HG02970 (cell line): ENCODE results near the gene SASH1.
"Not testable (repeated sequence)": the region's sequence is repeated elsewhere in the genome, so short reads cannot be mapped to it uniquely, and the experiment has no call there.

Experiments used
- ATAC-seq: cut with Tn5 transposase; IDR thresholded peaks from one replicate; pipeline ENCODE4 v1.9.1; 2021; ENCODE audit warnings: mild to moderate bottlenecking, moderate library complexity, moderate number of reproducible peaks; ENCODE audit not compliant: unreplicated experiment, low FRiP score

SASH1 gene

GRCh38 chr6:148359228-148359627 lies 16.6 kb downstream of the SASH1 start:
- ATAC-seq: no peak

DNA sequence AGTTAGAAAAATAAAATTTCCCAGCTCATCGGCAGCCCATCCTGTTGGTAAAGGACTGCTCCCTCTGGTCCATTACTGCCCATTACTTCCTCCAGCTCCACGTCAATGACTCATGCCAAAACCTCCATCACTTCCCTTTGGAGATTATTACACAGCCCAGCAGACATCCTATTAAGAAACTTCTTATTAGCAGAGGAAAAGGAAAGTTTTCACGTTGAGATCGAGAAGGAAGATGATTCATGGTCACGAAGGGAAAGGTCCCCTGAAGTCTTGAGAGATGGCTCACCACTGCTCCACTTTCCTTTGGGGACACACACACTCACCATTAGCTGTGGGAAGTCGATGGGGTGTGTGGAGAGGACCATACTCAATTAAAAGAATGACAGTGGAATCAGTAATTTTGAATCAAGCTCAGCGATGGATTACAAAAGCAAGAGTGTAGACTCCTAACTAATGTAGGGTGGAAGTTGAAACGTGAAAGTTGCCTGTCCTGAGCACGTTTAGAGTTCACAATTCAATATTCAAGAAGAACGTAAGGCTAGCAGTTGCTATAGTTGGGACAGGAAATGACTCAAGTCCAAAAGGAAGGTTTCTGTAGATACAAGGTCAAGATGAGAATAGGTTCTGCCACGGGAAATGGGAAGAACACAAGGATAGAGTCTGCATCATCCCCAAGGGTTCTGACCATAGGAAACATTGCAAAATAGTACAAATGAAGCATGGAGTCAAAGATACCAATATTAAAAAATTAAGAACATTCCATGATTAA lies 21.6 kb downstream of the SASH1 start:
- no peak for ATAC-seq

- ATAC-seq: no peak
Observed at GRCh38 chr6:148365041-148365440, 22.4 kb downstream of the SASH1 start.

- no peak for ATAC-seq
Observed at GRCh38 chr6:148367411-148368024, 24.9 kb downstream of the SASH1 start.

DNA sequence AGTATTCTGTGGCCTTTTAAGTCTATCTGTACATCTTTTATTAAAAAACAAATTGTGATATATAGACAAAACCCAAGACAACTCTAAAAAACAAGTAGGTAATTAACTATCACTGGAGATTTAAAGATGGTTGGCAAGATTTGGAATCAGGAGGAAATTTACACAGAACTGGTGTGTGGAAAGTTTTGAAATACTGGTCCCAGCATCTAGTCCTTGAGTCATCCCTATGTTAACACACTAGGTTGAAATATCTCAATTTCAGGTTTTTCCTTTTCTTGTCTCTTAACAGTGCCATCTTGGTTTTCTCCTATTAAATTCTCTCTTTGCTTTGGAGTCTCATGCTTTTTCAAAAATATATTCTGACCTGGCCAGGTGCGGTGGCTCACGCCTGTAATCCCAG lies 27.5 kb downstream of the SASH1 start:
- no peak for ATAC-seq

GRCh38 chr6:148374040-148374774 lies 31.6 kb downstream of the SASH1 start:
- no peak for ATAC-seq

DNA sequence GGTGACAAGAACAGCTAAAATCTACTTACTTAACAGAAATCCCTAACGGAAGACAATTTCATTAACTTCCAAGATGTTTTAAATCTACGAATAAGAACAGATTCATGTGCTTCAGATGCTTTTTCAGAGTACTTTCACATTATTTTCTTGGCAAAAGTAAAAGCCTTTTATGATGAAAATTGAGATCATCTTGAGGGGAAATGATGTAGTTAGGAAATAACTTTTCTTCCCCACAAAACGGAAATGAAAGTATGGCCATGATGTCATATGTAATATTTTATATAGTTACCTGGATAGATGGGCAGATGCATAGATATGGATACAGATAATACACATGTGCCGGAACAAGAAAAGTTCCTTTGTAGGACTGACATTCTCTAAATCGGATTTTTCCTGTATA lies 32.8 kb downstream of the SASH1 start:
- ATAC-seq: no peak

GRCh38 chr6:148379481-148379880 lies 36.8 kb downstream of the SASH1 start:
- no peak for ATAC-seq

- no peak for ATAC-seq
Observed at GRCh38 chr6:148379966-148380713, 37.5 kb downstream of the SASH1 start.

DNA sequence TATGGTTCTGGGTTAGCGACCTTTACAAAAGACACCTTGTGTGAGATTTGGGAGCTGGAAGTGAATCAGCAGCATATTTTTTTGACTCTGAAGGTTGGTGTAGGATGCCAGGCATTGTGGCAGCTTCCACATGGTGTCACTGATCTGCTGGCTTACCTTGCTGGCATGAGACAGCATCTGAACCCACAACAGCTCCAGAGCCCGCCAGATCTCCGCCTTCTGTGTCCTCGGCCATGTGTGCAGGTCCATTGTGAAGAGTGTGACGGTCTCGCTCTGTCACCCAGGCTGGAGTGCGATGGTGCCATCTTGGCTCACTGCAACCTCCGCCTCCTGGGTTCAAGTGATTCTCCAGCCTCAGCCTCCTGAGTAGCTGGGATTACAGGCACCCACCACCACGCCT lies 39.4 kb downstream of the SASH1 start:
- not testable (repeated sequence) for ATAC-seq

DNA sequence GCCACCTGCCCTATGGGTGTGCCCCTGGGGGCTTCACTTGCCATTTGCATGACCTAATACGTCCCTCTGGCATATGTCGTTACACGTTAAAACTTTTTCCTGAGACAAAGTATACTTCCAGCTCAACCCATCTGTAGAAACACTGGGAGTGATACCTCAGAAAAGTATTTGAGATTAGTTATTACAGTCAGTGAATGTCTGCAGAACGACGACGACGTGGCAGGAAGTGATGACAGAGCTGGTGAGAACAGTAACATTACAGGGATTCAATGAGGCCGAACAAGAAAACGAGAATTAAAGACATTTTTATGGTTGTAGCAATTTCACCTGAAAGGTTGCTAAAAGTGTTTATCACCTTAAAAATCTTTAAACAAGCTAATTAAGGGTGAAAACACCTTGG lies 40.2 kb downstream of the SASH1 start:
- ATAC-seq: no peak

DNA sequence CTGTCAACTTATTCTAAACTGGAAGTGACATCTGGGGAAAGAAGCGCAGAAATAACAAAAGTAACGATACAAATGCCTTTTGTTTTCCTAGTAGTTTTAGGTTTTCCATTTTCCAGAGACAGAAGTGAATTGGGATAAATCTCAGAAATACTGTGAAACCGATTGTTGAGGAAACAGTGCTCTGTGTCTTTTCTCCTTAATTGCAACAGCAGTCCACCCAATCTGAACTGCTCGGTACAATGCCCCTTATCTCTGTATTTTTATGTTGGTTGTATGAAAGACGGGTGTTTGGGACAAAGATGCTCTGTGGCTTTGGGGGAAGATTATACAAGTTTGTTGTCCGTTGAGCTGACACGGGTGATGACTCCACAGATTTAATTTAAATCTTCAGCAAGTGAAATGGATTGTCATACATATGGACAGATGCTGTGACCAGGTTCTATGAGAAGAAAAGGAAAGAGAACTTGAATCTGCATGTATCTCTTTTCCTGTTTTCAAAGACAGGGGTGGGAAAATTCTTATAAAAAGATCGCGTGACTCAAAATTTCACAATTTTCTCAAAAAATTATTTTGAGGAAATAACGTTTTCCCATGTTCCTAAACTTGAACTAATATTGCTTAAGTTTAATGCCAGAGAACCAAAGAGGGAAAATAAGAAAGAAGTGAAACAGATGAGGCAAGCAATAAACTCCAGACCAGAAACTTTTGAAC lies 41.2 kb downstream of the SASH1 start:
- no peak for ATAC-seq

GRCh38 chr6:148385379-148385778 lies 42.7 kb downstream of the SASH1 start:
- ATAC-seq: no peak

GRCh38 chr6:148388521-148388920 lies 45.9 kb downstream of the SASH1 start:
- no peak for ATAC-seq

DNA sequence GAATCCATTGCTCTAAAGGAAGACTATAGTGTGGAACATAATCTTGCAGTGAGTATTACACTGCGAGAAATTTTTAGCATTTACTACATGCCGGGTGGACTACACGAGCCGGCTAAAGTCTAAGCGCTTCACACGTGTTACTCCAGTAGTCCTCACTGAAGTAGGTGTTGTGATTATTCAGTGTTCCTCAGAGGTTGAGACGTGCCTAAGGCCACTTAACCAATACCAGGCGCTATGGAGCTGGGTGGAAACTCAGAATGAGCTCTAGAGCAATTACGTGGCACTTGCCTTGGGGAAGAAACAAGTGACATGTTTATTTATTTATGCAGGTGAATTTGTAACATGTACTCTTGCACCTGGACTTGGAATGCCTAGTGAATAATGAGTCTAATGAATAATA lies 46.4 kb downstream of the SASH1 start:
- ATAC-seq: no peak

- ATAC-seq: no peak
Observed at GRCh38 chr6:148389917-148390316, 47.3 kb downstream of the SASH1 start.

GRCh38 chr6:148392127-148392526 lies 49.5 kb downstream of the SASH1 start:
- not testable (repeated sequence) for ATAC-seq

- no peak for ATAC-seq
Observed at GRCh38 chr6:148392671-148393070, 50.0 kb downstream of the SASH1 start.

- ATAC-seq: no peak
Observed at GRCh38 chr6:148395583-148396101, 53.0 kb downstream of the SASH1 start.

GRCh38 chr6:148396411-148396810 lies 53.8 kb downstream of the SASH1 start:
- no peak for ATAC-seq
